GM19043 (cell line): ENCODE results near the gene MAK.
"Not testable (repeated sequence)": the region's sequence is repeated elsewhere in the genome, so short reads cannot be mapped to it uniquely, and the experiment has no call there.

Source experiments
- ATAC-seq: cut with Tn5 transposase; IDR thresholded peaks from one replicate; pipeline ENCODE4 v1.9.1; 2021; ENCODE audit warnings: low read depth; ENCODE audit not compliant: unreplicated experiment

Gene MAK, protein sequence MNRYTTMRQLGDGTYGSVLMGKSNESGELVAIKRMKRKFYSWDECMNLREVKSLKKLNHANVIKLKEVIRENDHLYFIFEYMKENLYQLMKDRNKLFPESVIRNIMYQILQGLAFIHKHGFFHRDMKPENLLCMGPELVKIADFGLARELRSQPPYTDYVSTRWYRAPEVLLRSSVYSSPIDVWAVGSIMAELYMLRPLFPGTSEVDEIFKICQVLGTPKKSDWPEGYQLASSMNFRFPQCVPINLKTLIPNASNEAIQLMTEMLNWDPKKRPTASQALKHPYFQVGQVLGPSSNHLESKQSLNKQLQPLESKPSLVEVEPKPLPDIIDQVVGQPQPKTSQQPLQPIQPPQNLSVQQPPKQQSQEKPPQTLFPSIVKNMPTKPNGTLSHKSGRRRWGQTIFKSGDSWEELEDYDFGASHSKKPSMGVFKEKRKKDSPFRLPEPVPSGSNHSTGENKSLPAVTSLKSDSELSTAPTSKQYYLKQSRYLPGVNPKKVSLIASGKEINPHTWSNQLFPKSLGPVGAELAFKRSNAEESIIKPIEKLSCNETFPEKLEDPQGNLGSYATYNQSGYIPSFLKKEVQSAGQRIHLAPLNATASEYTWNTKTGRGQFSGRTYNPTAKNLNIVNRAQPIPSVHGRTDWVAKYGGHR

DNA sequence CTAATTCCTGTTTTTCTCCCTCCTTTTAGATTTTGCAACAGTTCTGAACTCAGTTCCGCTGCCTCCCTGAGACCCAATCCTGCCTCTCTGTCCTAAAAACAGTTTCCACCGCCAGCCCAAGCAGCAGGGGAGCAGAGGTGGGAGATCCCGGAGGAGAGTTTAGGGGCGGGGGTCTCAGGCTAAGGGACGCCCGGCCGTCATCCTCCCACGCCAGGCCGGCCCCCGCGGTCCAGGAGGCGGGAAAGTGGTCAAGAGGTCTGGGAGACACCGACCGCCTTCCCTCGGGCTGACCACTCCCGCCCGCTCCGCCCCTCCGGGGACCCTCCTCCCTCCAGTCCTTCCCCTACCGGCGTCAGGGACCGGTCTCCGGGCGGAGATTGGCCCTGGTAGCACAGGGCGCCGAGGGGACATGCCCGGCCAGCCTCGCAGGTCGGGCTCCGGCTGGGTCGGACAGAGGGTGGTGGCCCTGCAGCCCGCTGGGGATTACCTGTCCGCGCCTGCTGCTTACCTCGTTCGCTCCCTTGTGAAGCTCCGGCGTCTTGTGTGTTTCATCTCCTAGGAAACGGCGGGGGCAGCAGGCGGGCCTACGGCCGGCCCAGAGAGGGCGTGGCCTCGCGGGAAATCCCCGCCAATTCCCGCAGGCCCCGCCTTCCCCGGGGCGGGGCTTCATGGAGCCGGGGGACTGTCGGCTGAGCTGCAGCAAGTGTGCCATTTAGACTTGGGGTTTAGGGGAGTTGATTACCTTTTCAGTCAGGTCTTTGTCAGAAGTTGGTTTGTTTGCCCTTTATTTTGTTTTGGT, at the start of gene MAK:
MAK (minus strand) TSS at position 545 of the 799 bp plus-strand sequence. CDS start 7,891 bp downstream, outside the sequence.
- peak; percentile 72 for ATAC-seq

DNA sequence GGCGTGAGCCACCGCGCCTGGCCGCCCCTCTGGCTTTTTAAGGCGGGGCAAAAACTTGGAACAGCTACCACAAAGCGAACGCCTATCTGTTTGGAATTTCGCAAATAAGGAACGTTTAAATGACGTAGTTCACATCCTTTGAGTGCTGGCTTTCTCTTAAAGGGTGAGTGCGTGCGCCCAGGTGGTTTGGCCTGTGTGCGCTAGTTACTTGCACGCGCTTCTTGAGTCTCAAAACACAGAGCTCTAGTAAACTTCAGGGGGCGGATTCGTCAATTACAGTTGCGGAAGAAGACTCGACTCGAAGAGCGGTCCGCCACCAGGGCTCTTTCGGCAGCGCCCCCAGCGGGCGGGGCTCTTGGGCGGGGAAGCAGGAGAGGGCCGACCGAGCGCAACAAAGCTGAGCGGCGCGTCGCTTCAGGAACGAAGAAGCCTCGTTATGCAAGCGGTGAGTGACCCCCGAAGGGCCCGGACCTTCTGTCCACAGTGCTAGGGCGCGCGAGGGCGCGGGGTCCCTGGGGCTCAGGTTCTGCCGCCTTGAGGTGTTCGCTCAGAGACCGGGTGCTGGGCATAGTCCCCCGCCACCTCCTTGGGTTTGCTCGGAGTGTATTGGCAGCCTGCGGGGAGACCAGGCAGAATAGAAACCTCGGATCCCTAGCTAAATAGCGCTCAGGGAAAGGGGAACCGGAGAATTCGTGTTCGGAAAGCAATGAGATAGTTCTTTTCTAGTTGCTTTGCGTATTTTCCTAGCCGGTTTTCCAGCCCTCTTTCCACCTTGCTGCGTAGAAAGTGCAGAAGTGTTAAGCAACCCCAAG, 48.6 kb upstream of the MAK start, which contains the start of gene SYCP2L:
SYCP2L (plus strand) TSS at position 362 of the 812 bp plus-strand sequence; CDS start at position 437, 75 bp downstream.
- peak; percentile 38 for ATAC-seq

GRCh38 chr6:10886365-10886690, 48.0 kb upstream of the MAK start:
- ATAC-seq, result not testable (repeated sequence)

GRCh38 chr6:10884245-10884972, 46.1 kb upstream of the MAK start:
- ATAC-seq, result no peak

- ATAC-seq, result no peak
Measured at GRCh38 chr6:10883312-10884244, 45.2 kb upstream of the MAK start.

- no peak for ATAC-seq
Measured at GRCh38 chr6:10882657-10883171, 44.4 kb upstream of the MAK start.

- not testable (repeated sequence) for ATAC-seq
Measured at GRCh38 chr6:10882253-10882630, 43.9 kb upstream of the MAK start.

DNA sequence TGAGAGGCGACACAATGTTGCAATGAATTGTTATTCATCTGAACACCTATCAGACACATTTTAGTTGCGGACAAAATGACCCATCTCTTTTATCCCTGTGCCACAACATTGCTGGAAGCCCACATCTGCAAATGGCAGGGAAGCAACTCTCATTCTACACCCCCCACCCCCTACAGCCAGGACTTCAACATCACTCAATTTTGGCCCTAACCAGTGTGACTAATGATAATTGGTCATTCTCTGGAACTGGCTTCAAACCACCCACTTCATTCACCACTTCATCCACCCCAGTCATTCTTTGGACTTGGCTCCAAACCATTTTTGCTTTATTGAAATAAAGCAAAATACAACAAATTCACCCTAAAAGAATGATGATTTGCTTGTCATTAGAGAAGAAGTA, 42.0 kb upstream of the MAK start:
- ATAC-seq, result no peak

DNA sequence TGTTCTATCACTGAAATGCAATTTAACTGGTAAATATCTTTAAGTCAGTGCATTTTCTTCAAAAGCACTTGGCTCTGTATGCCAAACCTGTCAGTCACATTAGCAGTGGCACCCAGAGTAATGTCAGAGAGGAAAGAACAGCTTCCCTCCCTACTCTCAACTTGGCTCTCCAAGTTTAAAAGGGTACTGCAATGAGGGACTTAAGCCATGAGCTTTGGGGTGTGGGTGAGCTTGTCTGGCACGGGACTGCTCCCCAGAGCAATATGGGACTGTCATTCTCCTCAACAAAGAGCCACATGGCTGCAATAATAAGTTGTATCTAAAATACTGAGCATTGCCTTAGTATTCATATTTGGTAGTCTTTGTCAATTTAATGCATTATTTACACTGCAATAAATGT, 39.5 kb upstream of the MAK start:
- no peak for ATAC-seq

DNA sequence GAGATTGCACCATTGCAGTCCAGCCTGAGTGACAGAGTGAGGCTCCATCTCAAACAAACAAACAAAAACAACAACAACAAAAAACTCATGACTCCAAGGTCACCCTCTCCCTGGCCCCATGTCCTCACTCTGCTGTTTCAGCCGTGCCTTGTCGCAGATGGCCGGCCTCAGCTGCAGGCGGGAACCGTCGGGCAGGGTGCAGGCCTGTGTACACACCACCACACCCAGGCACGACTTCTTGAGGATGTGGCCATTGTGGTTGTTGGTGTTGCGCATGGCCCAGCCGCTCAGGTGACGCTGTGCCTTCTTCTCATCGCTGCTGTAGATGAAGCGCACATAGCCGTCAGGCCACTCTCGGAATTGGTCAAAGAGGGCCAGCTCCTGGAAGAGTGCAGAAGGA, 38.7 kb upstream of the MAK start:
- ATAC-seq, result no peak

GRCh38 chr6:10875026-10875425, 36.7 kb upstream of the MAK start:
- ATAC-seq, result no peak

GRCh38 chr6:10874207-10874606, 35.9 kb upstream of the MAK start:
- no peak for ATAC-seq

DNA sequence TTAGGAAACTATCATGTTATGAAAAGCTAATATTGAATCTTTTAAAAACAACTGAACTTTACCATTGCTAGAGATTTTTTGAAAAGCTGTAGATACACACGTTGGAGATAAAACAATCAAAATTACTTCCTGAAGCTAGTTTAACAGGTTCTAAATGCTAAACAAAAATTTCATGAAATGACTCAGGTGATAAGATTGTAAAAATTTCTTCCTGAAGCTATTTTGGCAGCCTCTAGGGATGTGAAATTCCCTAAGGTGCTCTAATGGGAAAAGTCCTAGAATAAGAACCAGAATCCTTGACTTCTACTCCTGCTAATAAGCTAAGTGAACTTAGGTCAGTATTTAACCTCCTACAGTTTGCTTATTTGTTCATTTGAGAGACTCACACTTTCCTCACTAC, 35.0 kb upstream of the MAK start:
- no peak for ATAC-seq

GRCh38 chr6:10867952-10868351, 29.6 kb upstream of the MAK start:
- no peak for ATAC-seq

DNA sequence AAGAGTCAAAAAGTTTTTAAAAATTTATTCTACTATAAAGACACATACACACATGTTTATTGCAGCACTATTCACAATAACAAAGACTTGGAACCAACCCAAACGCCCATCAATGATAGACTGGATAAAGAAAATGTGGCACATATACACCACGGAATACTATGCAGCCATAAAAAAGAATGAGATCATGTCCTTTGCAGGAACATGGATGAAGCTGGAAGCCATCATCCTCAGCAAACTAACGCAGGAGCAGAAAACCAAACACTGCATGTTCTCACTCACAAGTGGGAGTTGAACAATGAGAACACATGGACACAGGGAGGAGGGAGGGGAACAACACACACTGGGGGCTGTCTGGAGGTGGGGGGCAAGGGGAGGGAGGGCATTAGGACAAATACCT, 28.4 kb upstream of the MAK start:
- not testable (repeated sequence) for ATAC-seq

GRCh38 chr6:10863031-10863430, 24.7 kb upstream of the MAK start:
- ATAC-seq, result not testable (repeated sequence)

- ATAC-seq, result no peak
Measured at GRCh38 chr6:10862361-10862760, 24.0 kb upstream of the MAK start.

DNA sequence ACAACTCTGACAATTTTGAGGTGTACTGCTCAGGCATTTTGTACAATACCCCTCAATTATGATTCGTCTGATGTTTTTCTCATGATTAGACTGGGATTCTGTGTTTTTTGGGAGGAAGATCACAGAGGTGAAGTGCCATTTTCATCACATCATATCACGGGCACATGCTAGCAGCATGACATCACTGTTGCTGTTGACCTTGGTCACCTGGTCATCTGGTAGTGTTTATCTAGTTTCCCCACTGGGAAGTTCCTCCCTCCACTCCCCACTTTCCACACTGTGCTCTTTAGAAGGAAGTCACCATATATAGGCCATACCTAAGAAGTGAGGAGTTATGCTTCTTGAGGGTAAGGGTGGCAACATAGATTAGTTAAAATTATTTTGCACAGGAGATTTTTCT, 22.7 kb upstream of the MAK start:
- no peak for ATAC-seq

DNA sequence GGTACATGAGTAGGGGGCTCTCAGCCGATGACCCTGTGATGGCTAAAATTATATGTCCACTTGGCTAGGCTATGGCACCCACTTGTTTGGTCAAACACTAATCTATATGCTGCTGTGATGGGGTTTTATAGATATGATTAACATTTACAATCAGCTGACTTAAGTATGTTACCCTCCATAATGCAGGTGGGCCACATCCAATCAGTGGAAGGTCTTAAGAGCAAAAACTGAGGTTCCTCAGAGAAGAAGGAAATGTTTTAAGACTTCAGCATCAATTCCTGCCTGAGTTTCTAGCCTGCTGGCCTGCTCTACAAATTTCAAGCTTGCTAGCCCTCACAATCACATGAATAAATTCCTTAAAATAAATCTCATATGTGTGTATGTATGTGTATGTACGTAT, 18.9 kb upstream of the MAK start:
- ATAC-seq, result no peak
